Parathyroid adenoma (tissue), 2 donors: Measurements from ENCODE around the gene ZNHIT1.

Experiments
- H2AFZ ChIP-seq: fragments of 300-600 bp; sonication (generic); one replicate; pipeline ENCODE4 v1.7.0; 2017; ENCODE audit warnings: antibody characterized with exemption, mild to moderate bottlenecking
- H3K27ac ChIP-seq: fragments of 300-600 bp; sonication (generic); one replicate; pipeline ENCODE4 v1.7.0; 2017
- H3K27me3 ChIP-seq: fragments of 300-600 bp; sonication (generic); one replicate; pipeline ENCODE4 v1.7.0; 2017; ENCODE audit warnings: low read length; ENCODE audit not compliant: control insufficient read depth, insufficient read depth
- H3K36me3 ChIP-seq: fragments of 300-600 bp; sonication (generic); one replicate; pipeline ENCODE4 v1.7.0; 2017; ENCODE audit warnings: low read length; ENCODE audit not compliant: control insufficient read depth, insufficient read depth
- H3K4me1 ChIP-seq: fragments of 300-600 bp; sonication (generic); one replicate; pipeline ENCODE4 v1.7.0; 2017; ENCODE audit warnings: control low read depth
- H3K4me2 ChIP-seq: fragments of 300-600 bp; sonication (generic); one replicate; pipeline ENCODE4 v1.7.0; 2017; ENCODE audit warnings: low read length
- H3K4me3 ChIP-seq: fragments of 300-600 bp; sonication (generic); one replicate; pipeline ENCODE4 v1.7.0; 2017; ENCODE audit warnings: low read depth, low read length
- H3K79me2 ChIP-seq: fragments of 300-600 bp; sonication (generic); one replicate; pipeline ENCODE4 v1.7.0; 2017; ENCODE audit warnings: control low read depth
- H3K9ac ChIP-seq: fragments of 300-600 bp; sonication (generic); one replicate; pipeline ENCODE4 v1.7.0; 2017; ENCODE audit warnings: mild to moderate bottlenecking
- H3K9me3 ChIP-seq: fragments of 300-600 bp; sonication (generic); one replicate; pipeline ENCODE4 v1.7.0; 2017; ENCODE audit warnings: low read length; ENCODE audit not compliant: control insufficient read depth
- TF ChIP-seq, protein P1 (sequence below): fragments of 300-600 bp; sonication (generic); IDR thresholded peaks from one replicate; pipeline ENCODE4 v1.7.0; 2017; ENCODE audit warnings: antibody characterized with exemption, mild to moderate bottlenecking
- donor health status: primary hyperparathyroidism.

ZNHIT1 gene

DNA sequence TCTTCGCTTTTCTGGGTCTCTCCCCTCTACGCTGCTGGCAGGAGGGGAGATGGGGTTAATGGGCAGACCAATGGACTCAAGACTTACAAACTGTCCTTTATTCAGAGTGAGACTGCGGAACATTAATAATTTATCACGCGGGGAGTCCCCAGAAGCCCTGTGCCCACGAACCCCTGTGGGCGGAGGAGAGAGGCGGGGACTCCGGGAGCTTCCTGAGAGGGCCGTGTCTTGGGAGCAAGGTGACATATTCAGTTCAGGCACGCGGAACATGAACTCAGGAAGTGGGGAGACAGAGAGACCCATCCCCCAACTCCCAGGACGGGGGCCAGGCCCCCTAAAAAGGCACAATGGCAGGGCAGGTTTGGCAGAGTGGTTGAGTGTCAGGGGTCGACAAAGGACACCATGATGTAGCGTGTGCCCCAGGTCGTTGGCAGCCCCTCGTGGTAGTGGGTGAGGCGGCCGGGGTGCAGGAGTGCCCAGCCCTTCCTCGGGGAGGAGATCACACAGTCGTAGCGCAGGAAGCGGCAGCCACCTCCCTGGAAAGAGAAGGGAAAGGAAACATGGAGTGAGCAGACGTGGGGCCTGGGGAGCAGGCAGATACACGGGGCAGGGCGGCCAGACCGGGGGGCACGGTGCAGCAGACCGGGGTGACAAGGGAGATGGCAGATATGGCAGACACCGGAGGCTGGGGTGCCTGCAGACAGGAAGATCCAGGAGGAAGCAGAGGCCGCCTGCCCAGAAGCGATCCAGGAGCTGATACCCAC, 11.9 kb upstream of the ZNHIT1 start:
- no peak overlapping the region for H3K4me2 ChIP-seq
- H3K9me3 ChIP-seq: no peaks in the 10 kb centered on the region
- no peaks in the 10 kb centered on the region for H3K27me3 ChIP-seq
- H3K79me2 ChIP-seq: no peaks in the 10 kb centered on the region
- H3K27ac ChIP-seq: no peak overlapping the region
- TF ChIP-seq, protein P1, sequence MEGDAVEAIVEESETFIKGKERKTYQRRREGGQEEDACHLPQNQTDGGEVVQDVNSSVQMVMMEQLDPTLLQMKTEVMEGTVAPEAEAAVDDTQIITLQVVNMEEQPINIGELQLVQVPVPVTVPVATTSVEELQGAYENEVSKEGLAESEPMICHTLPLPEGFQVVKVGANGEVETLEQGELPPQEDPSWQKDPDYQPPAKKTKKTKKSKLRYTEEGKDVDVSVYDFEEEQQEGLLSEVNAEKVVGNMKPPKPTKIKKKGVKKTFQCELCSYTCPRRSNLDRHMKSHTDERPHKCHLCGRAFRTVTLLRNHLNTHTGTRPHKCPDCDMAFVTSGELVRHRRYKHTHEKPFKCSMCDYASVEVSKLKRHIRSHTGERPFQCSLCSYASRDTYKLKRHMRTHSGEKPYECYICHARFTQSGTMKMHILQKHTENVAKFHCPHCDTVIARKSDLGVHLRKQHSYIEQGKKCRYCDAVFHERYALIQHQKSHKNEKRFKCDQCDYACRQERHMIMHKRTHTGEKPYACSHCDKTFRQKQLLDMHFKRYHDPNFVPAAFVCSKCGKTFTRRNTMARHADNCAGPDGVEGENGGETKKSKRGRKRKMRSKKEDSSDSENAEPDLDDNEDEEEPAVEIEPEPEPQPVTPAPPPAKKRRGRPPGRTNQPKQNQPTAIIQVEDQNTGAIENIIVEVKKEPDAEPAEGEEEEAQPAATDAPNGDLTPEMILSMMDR: no peak
- H3K4me3 ChIP-seq: no peak overlapping the region
- no peaks in the 10 kb centered on the region for H3K36me3 ChIP-seq
- H3K4me1 ChIP-seq: no peaks in the 10 kb centered on the region
- H3K9ac ChIP-seq: no peak overlapping the region
- no peak overlapping the region for H2AFZ ChIP-seq

DNA sequence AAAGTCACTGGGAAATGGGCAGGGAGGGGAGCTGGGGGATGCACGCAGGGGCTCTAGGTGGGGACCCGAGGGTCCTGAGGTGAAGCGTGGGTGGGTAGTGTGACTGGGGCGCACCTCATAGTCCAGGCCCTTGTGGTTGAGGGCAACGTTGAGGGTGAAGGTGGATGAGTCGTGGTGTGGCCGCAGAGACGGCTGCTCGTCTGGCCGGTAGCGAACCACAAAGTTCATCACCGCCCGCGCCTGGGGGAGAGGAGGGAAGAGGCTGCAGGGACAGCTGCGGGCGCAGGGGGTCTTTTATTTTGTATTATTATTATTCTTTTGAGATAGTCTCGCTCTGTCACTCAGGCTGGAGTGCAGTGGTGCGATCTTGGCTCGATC, 11.3 kb upstream of the ZNHIT1 start:
- Histone ChIP-seq H3K79me2 (no peaks in the 10 kb centered on the region), H3K27me3 (no peaks in the 10 kb centered on the region), H3K36me3 (no peaks in the 10 kb centered on the region), H3K4me3 (no peak overlapping the region), H3K9ac (no peak overlapping the region), H3K4me2 (no peak overlapping the region), H3K27ac (no peak overlapping the region), H3K4me1 (no peaks in the 10 kb centered on the region), H3K9me3 (no peaks in the 10 kb centered on the region), H2AFZ (no peak overlapping the region)
- TF ChIP-seq, protein P1: no peak

DNA sequence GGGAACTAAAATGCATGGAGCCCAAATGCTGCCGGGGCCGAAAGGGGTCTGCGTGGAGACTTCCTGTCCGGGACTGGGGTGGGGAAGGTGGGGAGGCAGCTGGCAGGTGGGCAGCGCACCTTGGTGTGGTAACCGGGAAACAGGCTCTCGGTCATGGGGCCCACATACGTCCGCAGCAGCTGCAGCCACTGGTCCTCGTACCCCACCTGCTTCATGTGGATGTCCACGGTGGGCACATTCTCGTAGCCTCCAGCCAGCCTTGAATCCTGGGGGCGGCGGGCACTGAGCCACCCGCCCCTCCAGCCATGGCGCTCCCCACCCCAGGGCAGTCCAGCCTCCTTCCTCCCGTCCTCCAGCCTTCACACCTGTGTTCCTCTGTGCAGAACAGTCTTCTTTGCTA, 10.5 kb upstream of the ZNHIT1 start:
- Histone ChIP-seq H3K27ac (no peak overlapping the region), H3K4me3 (no peak overlapping the region), H3K9ac (no peak overlapping the region), H3K9me3 (no peaks in the 10 kb centered on the region), H2AFZ (no peak overlapping the region), H3K4me2 (no peak overlapping the region), H3K36me3 (no peaks in the 10 kb centered on the region), H3K27me3 (no peaks in the 10 kb centered on the region), H3K79me2 (no peaks in the 10 kb centered on the region), H3K4me1 (no peaks in the 10 kb centered on the region)
- TF ChIP-seq, protein P1: no peak

DNA sequence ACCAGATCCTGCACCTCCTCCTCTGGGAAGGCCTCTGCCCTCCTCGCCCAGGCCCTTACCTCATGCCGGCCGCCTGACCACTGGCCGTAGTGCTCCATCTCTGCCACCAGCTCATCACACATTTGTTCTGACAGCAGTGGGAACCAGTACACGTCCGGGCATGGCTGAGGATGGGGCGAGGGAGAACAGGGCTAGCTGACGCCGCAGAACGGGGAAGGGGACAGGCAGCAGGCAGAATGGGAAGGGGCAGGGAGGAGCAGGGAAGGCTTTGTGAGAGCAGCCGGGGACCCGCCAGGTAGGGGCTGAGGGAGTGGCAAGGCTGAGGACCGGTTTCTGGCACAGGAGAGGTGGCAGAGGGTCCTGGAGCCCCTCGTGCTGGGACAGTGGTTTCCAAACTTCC, 9.2 kb upstream of the ZNHIT1 start:
- H2AFZ ChIP-seq: no peak overlapping the region
- H3K9ac ChIP-seq: no peak overlapping the region
- no peak overlapping the region for H3K4me2 ChIP-seq
- no peak overlapping the region for H3K27ac ChIP-seq
- H3K79me2 ChIP-seq: no peaks in the 10 kb centered on the region
- no peaks in the 10 kb centered on the region for H3K27me3 ChIP-seq
- H3K9me3 ChIP-seq: no peaks in the 10 kb centered on the region
- H3K4me1 ChIP-seq: no peaks in the 10 kb centered on the region
- TF ChIP-seq, protein P1: no peak
- no peaks in the 10 kb centered on the region for H3K36me3 ChIP-seq
- no peak overlapping the region for H3K4me3 ChIP-seq

DNA sequence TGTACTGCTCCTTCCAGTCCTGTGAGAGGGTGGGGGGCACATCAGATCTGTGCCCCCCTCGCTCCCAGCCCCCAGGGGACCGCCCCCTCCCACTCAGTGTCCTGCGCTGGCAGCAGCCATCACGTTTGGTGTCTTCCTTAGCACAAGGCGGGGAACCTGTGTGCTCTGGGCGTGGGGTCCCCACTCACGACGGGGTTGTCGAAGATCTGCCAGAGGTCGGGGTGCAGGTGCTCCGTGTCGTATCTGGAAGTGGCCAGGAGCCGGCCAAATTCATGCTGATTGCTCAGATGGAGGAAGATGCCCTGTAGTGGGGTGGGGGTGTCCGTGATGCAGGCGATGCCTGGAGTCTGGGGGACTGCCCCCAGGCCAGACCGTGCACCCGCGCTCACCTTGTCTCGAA, 7.8 kb upstream of the ZNHIT1 start:
- Histone ChIP-seq H3K9ac (no peak overlapping the region), H3K79me2 (no peaks in the 10 kb centered on the region), H3K4me1 (no peaks in the 10 kb centered on the region), H3K9me3 (no peaks in the 10 kb centered on the region), H3K4me3 (no peak overlapping the region), H3K27ac (no peak overlapping the region), H3K27me3 (no peaks in the 10 kb centered on the region), H3K4me2 (no peak overlapping the region), H3K36me3 (no peaks in the 10 kb centered on the region), H2AFZ (no peak overlapping the region)
- TF ChIP-seq, protein P1: no peak
